IPS-18a (cell line): ENCODE results near the gene RFT1.

Source experiments
- H3K27ac ChIP-seq: one replicate; pipeline ENCODE4 v1.5.1; 2013; ENCODE audit warnings: low read length
- H3K27me3 ChIP-seq: one replicate; pipeline ENCODE4 v1.6.1; 2013; ENCODE audit warnings: mild to moderate bottlenecking, low read length; ENCODE audit not compliant: control insufficient read depth, insufficient read depth
- H3K36me3 ChIP-seq: one replicate; pipeline ENCODE4 v1.6.1; 2013; ENCODE audit warnings: low read depth, low read length; ENCODE audit not compliant: control insufficient read depth
- H3K4me1 ChIP-seq: one replicate; pipeline ENCODE4 v1.6.1; 2013; ENCODE audit warnings: low read depth, low read length; ENCODE audit not compliant: control insufficient read depth
- H3K4me3 ChIP-seq: one replicate; pipeline ENCODE4 v1.5.1; 2013; ENCODE audit warnings: low read length
- H3K9ac ChIP-seq: one replicate; pipeline ENCODE4 v1.6.1; 2013; ENCODE audit warnings: mild to moderate bottlenecking, low read length, moderate library complexity
- H3K9me3 ChIP-seq: one replicate; pipeline ENCODE4 v1.6.1; 2013; ENCODE audit warnings: low read depth, low read length; ENCODE audit not compliant: control insufficient read depth

Gene RFT1

DNA sequence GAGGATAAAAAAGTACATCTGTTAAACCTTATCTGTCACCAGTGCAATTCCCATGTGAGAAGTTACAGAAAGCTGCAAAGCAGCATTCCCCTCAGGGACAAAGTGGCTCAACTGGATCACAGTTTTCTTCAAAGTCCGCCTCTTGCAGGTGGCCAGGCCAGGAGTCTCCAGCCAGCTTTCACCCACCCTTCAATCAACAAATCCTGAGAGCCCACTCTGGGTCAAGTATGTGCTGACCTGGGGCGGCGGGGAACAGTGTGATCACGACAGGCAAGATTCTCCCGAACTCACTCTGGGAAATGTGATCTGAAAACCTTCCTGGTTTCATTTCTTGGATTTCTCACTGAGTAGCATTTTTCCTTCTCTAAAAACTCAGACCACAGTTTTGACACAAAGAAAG lies 39.2 kb downstream of the RFT1 start:
- Histone ChIP-seq H3K4me3 (no peak overlapping the region), H3K9ac (no peak overlapping the region), H3K36me3 (peaks cover 15% of the 10 kb centered on the region), H3K27me3 (no peaks in the 10 kb centered on the region), H3K27ac (no peak overlapping the region), H3K9me3 (no peaks in the 10 kb centered on the region), H3K4me1 (no peaks in the 10 kb centered on the region)

DNA sequence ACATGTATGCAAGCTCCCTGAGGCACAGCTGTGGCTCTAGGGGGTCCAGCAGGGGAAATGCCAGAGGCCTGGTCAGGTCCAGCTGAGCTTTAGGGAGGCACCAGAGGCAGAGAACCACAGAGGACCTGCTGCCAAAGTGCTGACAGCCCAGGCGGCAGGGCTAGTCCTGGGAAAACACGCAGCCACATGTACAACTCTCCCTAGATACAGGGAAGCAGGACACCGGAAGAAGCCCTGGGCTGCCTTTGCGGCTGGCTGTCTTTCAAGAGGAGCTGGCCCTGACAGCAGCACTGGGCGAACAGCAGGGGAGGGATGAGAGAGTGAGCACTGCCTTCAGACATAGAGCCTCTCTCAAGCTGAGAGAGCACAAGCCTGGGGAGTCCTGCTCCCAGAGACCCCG lies 40.7 kb downstream of the RFT1 start:
- Histone ChIP-seq H3K4me1 (no peaks in the 10 kb centered on the region), H3K36me3 (peaks cover 15% of the 10 kb centered on the region), H3K9me3 (no peaks in the 10 kb centered on the region), H3K9ac (no peak overlapping the region), H3K4me3 (no peak overlapping the region), H3K27ac (no peak overlapping the region), H3K27me3 (no peaks in the 10 kb centered on the region)

DNA sequence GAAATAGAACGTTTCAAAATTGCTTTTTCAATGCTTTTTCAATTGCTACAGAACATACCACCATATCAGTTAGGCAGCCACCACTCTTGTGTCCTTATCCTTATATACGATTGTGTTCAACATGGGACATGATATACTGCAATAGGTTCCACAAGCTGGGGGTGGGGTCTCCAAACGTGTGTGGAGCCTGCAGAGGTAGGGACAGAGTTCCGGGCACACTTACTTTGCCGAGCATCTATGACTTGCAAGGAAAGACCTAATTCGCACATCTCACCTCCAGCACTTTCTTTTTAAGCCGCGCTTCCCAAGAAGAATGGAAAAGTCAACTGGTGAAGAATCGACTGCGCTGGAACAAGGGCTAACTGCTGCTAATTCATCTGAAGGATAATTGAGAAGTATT lies 44.8 kb downstream of the RFT1 start:
- Histone ChIP-seq H3K4me1 (no peaks in the 10 kb centered on the region), H3K27ac (no peak overlapping the region), H3K36me3 (no peaks in the 10 kb centered on the region), H3K4me3 (no peak overlapping the region), H3K9ac (no peak overlapping the region), H3K9me3 (no peaks in the 10 kb centered on the region), H3K27me3 (no peaks in the 10 kb centered on the region)

DNA sequence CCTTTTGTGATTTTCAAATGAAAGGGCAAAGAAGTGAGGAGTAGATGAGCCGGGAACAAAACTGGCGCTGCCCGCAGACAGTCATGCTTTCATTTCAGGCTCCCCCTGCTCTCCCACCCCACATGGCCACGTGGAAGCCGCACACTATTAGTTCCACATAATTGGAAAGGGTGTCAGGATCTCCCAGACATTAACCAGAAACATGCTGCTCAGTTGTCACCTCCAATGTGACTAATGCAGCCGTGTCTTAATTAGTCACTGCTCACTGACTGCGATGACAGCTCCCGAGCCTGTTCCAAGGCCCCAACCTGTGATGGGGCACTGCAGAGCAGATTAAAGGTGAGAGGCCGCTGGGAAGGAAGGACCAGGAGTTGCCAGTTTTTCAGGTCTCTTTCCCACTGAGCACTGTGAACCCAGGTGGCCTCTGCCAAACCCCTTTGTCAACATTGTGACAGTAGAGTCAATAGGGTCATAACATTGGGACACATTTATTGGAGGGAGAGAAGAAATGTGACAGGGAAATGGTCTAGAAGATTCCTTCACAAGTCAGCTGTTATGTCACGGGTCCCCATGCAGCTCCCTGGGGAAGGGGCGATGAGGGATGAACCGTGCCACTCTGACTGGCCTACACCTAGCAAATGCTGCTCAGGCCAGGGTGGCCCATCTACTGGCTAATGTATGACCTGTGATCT lies 45.8 kb downstream of the RFT1 start:
- H3K9me3 ChIP-seq = no peaks in the 10 kb centered on the region
- H3K4me3 ChIP-seq = no peak overlapping the region
- H3K9ac ChIP-seq = no peak overlapping the region
- no peaks in the 10 kb centered on the region for H3K4me1 ChIP-seq
- no peaks in the 10 kb centered on the region for H3K36me3 ChIP-seq
- no peak overlapping the region for H3K27ac ChIP-seq
- H3K27me3 ChIP-seq = no peaks in the 10 kb centered on the region

DNA sequence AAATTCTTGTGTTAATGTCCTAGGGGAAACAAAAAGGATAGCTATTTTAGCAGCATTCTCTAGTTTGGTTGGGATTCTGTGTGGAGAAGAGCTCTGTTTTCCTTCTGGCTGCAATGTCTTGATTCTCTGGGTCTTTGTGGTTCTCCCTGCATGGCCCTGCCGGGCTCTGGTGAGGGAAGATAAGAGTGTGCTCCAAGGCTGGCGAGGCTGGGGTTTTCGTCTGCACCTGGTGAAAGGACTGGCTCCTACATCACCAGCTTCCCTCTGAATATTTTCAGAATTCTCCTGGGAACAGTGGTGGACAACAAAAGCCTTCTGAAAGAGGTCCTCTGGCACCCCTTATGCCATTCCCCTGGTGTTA lies 46.3 kb downstream of the RFT1 start:
- H3K9me3 ChIP-seq = no peaks in the 10 kb centered on the region
- H3K27me3 ChIP-seq = no peaks in the 10 kb centered on the region
- no peaks in the 10 kb centered on the region for H3K36me3 ChIP-seq
- H3K4me1 ChIP-seq = no peaks in the 10 kb centered on the region
- no peak overlapping the region for H3K4me3 ChIP-seq
- no peak overlapping the region for H3K27ac ChIP-seq
- H3K9ac ChIP-seq = no peak overlapping the region

DNA sequence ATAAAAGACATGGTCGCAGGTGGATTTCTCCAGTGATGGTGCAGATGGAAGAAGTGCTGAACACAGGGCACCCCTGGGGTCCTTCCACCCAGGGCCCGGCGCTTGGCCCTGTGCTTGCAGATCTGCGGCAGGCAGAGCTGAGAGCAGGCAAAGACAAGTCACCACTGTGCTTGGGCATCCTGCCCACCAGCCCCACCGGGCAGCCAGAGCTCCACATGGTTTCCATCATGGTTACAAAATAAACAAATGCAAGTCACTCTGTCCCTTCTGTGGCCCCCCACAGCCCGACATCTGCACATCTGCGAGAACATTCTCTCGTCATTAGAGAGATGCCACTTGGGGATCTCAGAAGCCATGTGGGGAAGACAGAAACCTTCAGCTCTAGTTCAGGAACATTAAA lies 46.7 kb downstream of the RFT1 start:
- Histone ChIP-seq H3K27me3 (no peaks in the 10 kb centered on the region), H3K9me3 (no peaks in the 10 kb centered on the region), H3K4me3 (no peak overlapping the region), H3K9ac (no peak overlapping the region), H3K36me3 (no peaks in the 10 kb centered on the region), H3K4me1 (no peaks in the 10 kb centered on the region), H3K27ac (no peak overlapping the region)

DNA sequence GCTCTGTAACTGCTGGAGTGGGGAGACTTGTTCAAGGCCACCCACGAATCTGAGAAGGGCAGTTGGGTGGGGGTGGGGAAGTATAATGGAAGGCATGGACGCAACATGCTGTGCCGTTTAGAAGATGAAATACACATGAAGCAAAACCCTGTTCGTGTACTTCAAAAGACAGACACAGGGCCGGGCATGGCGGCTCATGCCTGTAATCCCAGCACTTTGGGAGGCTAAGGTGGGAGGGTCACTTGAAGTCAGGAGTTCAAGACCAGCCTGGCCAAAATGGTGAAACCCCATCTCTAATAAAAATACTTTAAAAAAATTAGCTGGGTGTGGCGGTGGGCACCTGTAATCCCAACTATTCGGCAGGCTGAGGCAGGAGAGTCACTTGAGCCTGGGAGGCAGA lies 47.5 kb downstream of the RFT1 start:
- Histone ChIP-seq H3K36me3 (no peaks in the 10 kb centered on the region), H3K4me3 (no peak overlapping the region), H3K9me3 (no peaks in the 10 kb centered on the region), H3K4me1 (no peaks in the 10 kb centered on the region), H3K27me3 (no peaks in the 10 kb centered on the region), H3K9ac (no peak overlapping the region), H3K27ac (no peak overlapping the region)

DNA sequence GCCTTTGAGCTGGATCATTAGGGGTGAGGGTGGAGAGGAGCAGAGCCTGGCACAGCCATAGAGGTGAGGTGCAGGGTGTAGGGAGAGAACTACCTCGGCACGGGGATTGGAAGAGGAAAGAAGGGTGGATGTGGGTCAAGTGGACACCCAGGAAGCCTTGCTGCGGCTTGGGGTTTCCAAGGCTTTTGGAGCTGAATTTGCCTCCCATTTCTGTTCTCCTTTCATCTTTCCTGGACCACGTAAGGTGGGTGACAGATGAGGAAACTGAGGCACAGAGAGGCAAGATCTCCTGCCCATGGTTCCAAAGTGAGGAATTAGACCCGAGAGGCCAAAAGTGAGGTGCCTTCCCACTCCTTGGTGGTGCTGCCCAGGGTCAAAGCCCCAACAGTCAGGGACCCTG lies 48.9 kb downstream of the RFT1 start:
- no peaks in the 10 kb centered on the region for H3K27me3 ChIP-seq
- no peak overlapping the region for H3K4me3 ChIP-seq
- no peaks in the 10 kb centered on the region for H3K36me3 ChIP-seq
- H3K9me3 ChIP-seq = no peaks in the 10 kb centered on the region
- H3K27ac ChIP-seq = no peak overlapping the region
- H3K4me1 ChIP-seq = no peaks in the 10 kb centered on the region
- no peak overlapping the region for H3K9ac ChIP-seq

DNA sequence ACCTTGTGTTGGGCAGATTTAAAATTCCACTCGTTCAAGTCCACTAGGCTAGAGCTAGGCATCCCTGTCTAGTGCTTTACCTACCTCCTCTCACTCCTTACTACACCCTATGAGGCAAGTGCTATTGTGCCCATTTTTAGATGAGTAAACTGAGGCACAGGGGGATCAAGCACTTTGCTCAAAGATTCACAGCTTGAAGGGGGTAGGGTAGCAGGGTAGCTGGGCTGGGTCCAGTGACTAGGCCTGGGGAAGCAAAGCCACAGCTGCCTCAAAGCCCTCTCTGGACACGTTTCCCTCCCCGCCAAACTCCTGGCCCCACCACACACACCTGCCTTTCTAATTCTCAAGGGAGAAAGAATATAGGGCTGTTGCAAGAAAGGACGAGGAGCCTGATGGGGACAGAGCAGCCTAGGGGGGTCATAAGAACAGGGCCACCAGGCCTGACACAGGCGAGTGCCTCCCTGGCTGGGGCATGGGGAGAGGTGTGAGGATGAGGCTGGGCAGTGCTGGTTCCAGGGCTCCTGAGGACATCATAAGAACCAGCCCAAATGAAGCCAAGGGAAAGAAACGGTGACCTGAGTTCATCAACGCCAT lies 49.5 kb downstream of the RFT1 start:
- H3K4me3 ChIP-seq = no peak overlapping the region
- no peak overlapping the region for H3K27ac ChIP-seq
- H3K36me3 ChIP-seq = no peaks in the 10 kb centered on the region
- no peak overlapping the region for H3K9ac ChIP-seq
- H3K9me3 ChIP-seq = no peaks in the 10 kb centered on the region
- H3K4me1 ChIP-seq = no peaks in the 10 kb centered on the region
- no peaks in the 10 kb centered on the region for H3K27me3 ChIP-seq

DNA sequence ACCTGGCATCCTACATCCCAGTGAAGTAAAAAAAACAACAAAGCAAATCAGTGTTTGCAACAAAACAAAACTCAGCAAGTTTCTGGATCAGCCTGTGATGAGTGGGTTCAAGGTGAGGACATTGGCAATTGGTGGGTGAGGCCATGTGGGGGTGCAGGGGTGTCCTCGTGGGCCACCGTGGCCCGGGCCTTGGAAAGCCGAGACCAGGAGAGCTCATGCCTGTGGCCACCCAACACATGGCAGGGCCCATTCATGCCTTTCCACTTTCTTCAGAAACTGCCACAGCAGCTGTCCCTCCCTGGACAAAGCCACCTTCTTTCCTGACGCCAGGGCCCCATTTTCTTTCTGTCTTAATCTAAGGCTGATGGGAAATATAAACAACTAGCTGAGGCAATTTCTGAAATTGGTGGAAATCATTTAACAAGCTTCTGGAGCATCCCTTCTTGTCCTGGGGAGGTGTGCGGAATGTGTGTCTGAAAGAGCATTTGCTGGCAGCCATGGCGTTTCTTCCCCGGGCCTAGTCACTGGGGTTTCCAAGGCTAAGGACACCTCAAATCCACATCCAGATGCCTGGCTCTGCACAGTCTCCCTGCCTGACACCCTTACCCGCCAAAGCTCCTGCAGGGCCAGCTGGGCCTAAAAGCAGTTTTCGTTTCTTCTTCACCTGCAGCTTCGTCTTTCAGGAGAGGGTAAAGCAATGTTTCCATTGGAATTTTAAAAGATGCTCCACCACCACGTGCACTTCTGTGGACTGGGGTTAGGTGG lies 50.3 kb downstream of the RFT1 start:
- H3K27me3 ChIP-seq = no peaks in the 10 kb centered on the region
- H3K4me1 ChIP-seq = no peaks in the 10 kb centered on the region
- no peak overlapping the region for H3K27ac ChIP-seq
- no peaks in the 10 kb centered on the region for H3K9me3 ChIP-seq
- H3K36me3 ChIP-seq = no peaks in the 10 kb centered on the region
- no peak overlapping the region for H3K4me3 ChIP-seq
- no peak overlapping the region for H3K9ac ChIP-seq

DNA sequence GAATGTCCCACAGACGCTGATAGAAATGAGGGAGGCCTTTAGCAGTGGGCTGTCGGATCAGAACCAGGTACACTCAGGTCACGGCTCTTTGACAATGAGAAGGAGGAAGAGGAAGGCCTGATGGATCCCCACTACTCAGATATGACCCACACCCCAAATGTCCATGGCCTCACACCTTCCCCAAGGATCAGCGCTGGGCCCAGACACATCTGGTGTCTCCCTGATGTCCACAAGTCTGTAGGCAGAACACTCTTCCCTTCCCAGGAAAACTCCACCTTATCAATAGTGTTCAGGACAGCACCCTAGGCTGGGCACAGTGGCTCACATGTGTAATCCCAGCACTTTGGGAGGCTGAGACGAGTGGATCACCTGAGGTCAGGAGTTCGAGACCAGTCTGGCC lies 51.1 kb downstream of the RFT1 start:
- H3K4me3 ChIP-seq = no peak overlapping the region
- H3K9me3 ChIP-seq = no peaks in the 10 kb centered on the region
- H3K36me3 ChIP-seq = no peaks in the 10 kb centered on the region
- H3K9ac ChIP-seq = no peak overlapping the region
- no peaks in the 10 kb centered on the region for H3K27me3 ChIP-seq
- H3K4me1 ChIP-seq = no peaks in the 10 kb centered on the region
- no peak overlapping the region for H3K27ac ChIP-seq

DNA sequence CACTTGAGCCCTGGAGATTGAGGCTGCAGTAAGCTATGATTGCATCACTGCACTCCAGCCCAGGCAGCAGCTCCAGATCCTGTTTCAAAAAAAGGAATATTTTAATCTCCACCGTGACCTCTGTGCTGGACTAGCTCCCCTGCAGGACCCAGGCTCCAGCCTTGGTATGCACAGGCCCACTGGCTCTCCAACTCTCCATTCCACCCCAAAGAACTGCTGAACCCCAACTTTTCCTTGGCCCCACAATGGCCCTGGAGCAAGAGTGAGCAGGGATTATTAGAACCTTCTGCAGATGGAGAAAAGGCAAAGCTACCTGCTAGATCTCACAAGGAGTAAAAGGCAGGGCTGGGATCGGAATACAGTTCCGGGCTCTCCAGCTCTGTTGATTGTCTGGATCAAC lies 51.6 kb downstream of the RFT1 start:
- Histone ChIP-seq H3K9ac (no peak overlapping the region), H3K27ac (no peak overlapping the region), H3K36me3 (no peaks in the 10 kb centered on the region), H3K4me1 (peaks cover under 1% of the 10 kb centered on the region), H3K9me3 (no peaks in the 10 kb centered on the region), H3K27me3 (no peaks in the 10 kb centered on the region), H3K4me3 (no peak overlapping the region)
